Vagina (tissue), 2 donors: ENCODE results near the gene CCDC74A.
"Not testable (repeated sequence)": the region's sequence is repeated elsewhere in the genome, so short reads cannot be mapped to it uniquely, and the experiment has no call there.

Experiments used
- CTCF ChIP-seq, 3 experiments: fragments of 450-650 bp in 2 of 3; fragments of 200-600 bp in 1 of 3; sonication (generic) in 1 of 3; IDR thresholded peaks; one replicate each; pipeline ENCODE4 v1.5.1; 2017 to 2019; ENCODE audit warnings: antibody characterized with exemption in 3 of 3, mild to moderate bottlenecking in 2 of 3, moderate library complexity in 2 of 3
- POLR2A ChIP-seq, 2 donors: fragments of 450-650 bp; IDR thresholded peaks; one replicate each; pipeline ENCODE4 v1.6.1; 2017; ENCODE audit warnings: antibody characterized with exemption in 2 of 2, mild to moderate bottlenecking in 2 of 2, moderate library complexity in 2 of 2
- POLR2AphosphoS5 ChIP-seq, 2 donors: sonication (generic); formaldehyde crosslinking; IDR thresholded peaks; one replicate each; pipeline ENCODE4 v1.9.0; 2017; ENCODE audit warnings: antibody characterized with exemption in 2 of 2, mild to moderate bottlenecking in 2 of 2, low read depth in 1 of 2; ENCODE audit not compliant: insufficient read depth in 1 of 2

- not testable (repeated sequence) for TF ChIP-seq POLR2AphosphoS5 (IDR thresholded peaks at IDR 0.05; ENCODE audit: insufficient read depth in 1 of 2, low read depth in 1 of 2); POLR2A (IDR thresholded peaks at IDR 0.05); CTCF (IDR thresholded peaks at IDR 0.05)
Measured at GRCh38 chr2:131517856-131518255, 9.8 kb upstream of the CCDC74A start.
